CD4-positive, alpha-beta T cell (primary cell): ENCODE measurements around the gene TMEM45B. TPM values are rescaled to one million over a fixed set of nuclear protein-coding genes. Genes with fewer than 3 reads are reported as not detected.
"Not testable (repeated sequence)": the region's sequence is repeated elsewhere in the genome, so short reads cannot be mapped to it uniquely, and the experiment has no call there.

Experiments
- ATAC-seq: fragments of 200-7000 bp; cut with Tn5 transposase; one replicate; pipeline ENCODE4 v1.10.0; 2022; ENCODE audit warnings: mild to moderate bottlenecking; ENCODE audit not compliant: poor library complexity
- CTCF ChIA-PET: fragments of 350-600 bp; sonication (Branson Sonifier 250); formaldehyde crosslinking; loops from one replicate; lab custom pipeline; 2021; ENCODE audit warnings: antibody characterized with exemption, inconsistent platforms; lab: Charles Lee
- POLR2A ChIA-PET: fragments of 350-600 bp; sonication (Branson Sonifier 250); formaldehyde crosslinking; loops from one replicate; lab custom pipeline; 2021; ENCODE audit warnings: antibody characterized with exemption, inconsistent platforms; lab: Charles Lee
- DNase-seq, 14 experiments: peaks; one replicate each; pipeline ENCODE4 v3.0.0-alpha.2; 2013 to 2020; ENCODE audit warnings: mixed read lengths in 2 of 14
- H3K27ac ChIP-seq, 2 donors: one replicate each; pipeline versions ENCODE4 v1.5.1 to v1.7.0; 2013; ENCODE audit warnings: low read length in 2 of 2, low read depth in 1 of 2, mild to moderate bottlenecking in 1 of 2
- H3K27me3 ChIP-seq, 2 experiments: 1 replicate in 1 of 2; 2 replicates in 1 of 2; pipeline versions ENCODE4 v1.6.1 to v1.7.0; 2013; ENCODE audit warnings: low read length in 2 of 2, control low read depth in 1 of 2, mild to moderate bottlenecking in 1 of 2, moderate library complexity in 1 of 2; ENCODE audit not compliant: insufficient read depth in 2 of 2, control insufficient read depth in 1 of 2
- H3K36me3 ChIP-seq: one replicate; pipeline ENCODE4 v1.6.1; 2013; ENCODE audit warnings: low read length, control low read depth; ENCODE audit not compliant: insufficient read depth
- H3K4me1 ChIP-seq: one replicate; pipeline ENCODE4 v1.6.1; 2013; ENCODE audit warnings: low read length, control low read depth; ENCODE audit not compliant: insufficient read depth
- H3K4me3 ChIP-seq: one replicate; pipeline ENCODE4 v1.5.1; 2013; ENCODE audit warnings: mild to moderate bottlenecking, low read length, moderate library complexity
- H3K9me3 ChIP-seq, 2 experiments: 1 replicate in 1 of 2; 2 replicates in 1 of 2; pipeline versions ENCODE4 v1.6.1 to v1.7.0; 2013; ENCODE audit warnings: low read length in 2 of 2, mild to moderate bottlenecking in 2 of 2, control low read depth in 1 of 2, moderate library complexity in 1 of 2; ENCODE audit not compliant: control insufficient read depth in 1 of 2, insufficient read depth in 1 of 2
- H3K27ac Mint-ChIP-seq: one replicate; pipeline ENCODE4 v1.8.0; 2020; ENCODE audit warnings: mixed read lengths
- H3K27me3 Mint-ChIP-seq: one replicate; pipeline ENCODE4 v1.8.0; 2021; ENCODE audit warnings: mixed read lengths
- H3K36me3 Mint-ChIP-seq: one replicate; pipeline ENCODE4 v1.8.0; 2021; ENCODE audit warnings: low read depth, mixed read lengths
- H3K4me1 Mint-ChIP-seq: one replicate; pipeline ENCODE4 v1.8.0; 2021; ENCODE audit warnings: low read depth, mixed read lengths
- H3K4me3 Mint-ChIP-seq: one replicate; pipeline ENCODE4 v1.8.0; 2020; ENCODE audit warnings: mild to moderate bottlenecking, mixed read lengths
- H3K9me3 Mint-ChIP-seq: one replicate; pipeline ENCODE4 v1.8.0; 2020; ENCODE audit warnings: mixed read lengths
- intact Hi-C, 2 experiments: fragments of 100-400 bp; cut with DNase I in 1 of 2; cut with micrococcal nuclease in 1 of 2; formaldehyde crosslinking; loops; one replicate each; pipeline versions ENCODE4 v1.15.1 to v1.9.0; 2023 to 2025; cut with DNase I, micrococcal nuclease
- total RNA-seq, 174 experiments: library from RNA in 2 of 174; stranded (reverse) in 2 of 174; gene quantifications; one replicate each; pipeline ENCODE4 v1.2.3 and lab custom pipeline; 2021 to 2026
- TF ChIP-seq, protein P1 (sequence below): fragments of 200-600 bp; IDR thresholded peaks from one replicate; pipeline ENCODE4 v1.8.0; 2022; ENCODE audit warnings: antibody characterized with exemption, mild to moderate bottlenecking

TMEM45B gene
- total RNA-seq, 2 experiments from 2014 or later = 1.7 to 1.9 TPM

DNA sequence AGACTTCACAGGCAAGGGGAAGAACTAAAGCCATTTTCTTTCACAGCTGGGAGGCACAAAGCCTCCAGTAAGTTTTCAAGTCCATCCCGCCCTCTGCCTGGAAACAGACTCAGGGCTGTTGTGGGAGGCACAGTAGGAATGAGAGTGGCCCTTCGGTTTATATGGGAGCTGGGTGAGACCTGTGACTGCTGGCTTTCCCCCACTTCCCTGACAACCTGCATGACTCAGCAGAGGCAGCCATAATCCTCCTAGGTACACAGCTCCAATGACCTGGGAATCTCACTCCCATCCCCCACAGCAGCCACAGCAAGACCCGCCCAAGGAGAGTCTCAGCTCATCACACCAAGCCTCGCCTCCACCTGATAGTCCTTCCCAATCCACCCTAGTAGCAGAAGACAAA lies 12.1 kb upstream of the TMEM45B start:
- H3K4me3 Mint-ChIP-seq = peak overlapping the region; percentile 57
- peaks cover 16% of the 10 kb centered on the region for H3K4me1 ChIP-seq
- H3K27ac ChIP-seq = peak overlapping the region in 1 of 2 donors; percentile 10
- H3K36me3 Mint-ChIP-seq = peaks cover 30% of the 10 kb centered on the region
- intact Hi-C loops = no loop called here
- no peaks in the 10 kb centered on the region for H3K27me3 ChIP-seq
- peak; percentile 18 for ATAC-seq
- TF ChIP-seq, protein P1, sequence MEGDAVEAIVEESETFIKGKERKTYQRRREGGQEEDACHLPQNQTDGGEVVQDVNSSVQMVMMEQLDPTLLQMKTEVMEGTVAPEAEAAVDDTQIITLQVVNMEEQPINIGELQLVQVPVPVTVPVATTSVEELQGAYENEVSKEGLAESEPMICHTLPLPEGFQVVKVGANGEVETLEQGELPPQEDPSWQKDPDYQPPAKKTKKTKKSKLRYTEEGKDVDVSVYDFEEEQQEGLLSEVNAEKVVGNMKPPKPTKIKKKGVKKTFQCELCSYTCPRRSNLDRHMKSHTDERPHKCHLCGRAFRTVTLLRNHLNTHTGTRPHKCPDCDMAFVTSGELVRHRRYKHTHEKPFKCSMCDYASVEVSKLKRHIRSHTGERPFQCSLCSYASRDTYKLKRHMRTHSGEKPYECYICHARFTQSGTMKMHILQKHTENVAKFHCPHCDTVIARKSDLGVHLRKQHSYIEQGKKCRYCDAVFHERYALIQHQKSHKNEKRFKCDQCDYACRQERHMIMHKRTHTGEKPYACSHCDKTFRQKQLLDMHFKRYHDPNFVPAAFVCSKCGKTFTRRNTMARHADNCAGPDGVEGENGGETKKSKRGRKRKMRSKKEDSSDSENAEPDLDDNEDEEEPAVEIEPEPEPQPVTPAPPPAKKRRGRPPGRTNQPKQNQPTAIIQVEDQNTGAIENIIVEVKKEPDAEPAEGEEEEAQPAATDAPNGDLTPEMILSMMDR = no peak
- DNase-seq = no peak
- ChIA-PET POLR2A (interaction anchor here (0.6 to 4.7 kb wide), 12 partner anchors 11 to 199 kb away, joined by 3 to 49 read pairs (median 4); partner anchors contain the start of genes NFRKB, PRDM10 and TMEM45B), CTCF (no interaction called here)
- H3K9me3 Mint-ChIP-seq = peaks cover 24% of the 10 kb centered on the region
- no peaks in the 10 kb centered on the region for H3K36me3 ChIP-seq
- peaks cover 6% of the 10 kb centered on the region for H3K27me3 Mint-ChIP-seq
- peaks cover 57% of the 10 kb centered on the region for H3K4me1 Mint-ChIP-seq
- peaks cover 0 to 5% of the 10 kb centered on the region in 2 experiments for H3K9me3 ChIP-seq
- peak overlapping the region; percentile 86 for H3K27ac Mint-ChIP-seq
- no peak overlapping the region for H3K4me3 ChIP-seq

DNA sequence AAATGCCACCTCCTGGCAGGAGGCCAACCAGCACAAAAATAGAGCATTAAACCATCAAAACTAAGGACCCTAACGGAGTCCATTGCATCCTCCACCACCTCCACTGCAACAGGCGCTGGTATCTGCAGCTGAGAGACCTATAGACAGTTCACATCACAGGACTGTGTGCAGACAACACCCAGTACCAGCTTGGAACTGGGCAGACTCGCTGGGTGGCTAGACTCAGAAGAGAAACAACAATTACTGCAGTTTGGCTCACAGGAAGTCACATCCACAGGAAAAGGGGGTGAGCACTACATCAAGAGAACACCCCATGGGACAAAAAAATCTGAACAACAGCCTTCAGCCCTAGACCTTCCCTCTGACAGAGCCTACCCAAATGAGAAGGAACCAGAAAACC lies 11.6 kb upstream of the TMEM45B start:
- H3K36me3 Mint-ChIP-seq = peaks cover 25% of the 10 kb centered on the region
- POLR2A ChIA-PET = interaction anchor here (0.7 to 4.7 kb wide), 11 partner anchors 11 to 199 kb away, joined by 3 to 49 read pairs (median 3); partner anchors contain the start of genes NFRKB, PRDM10 and TMEM45B
- peaks cover 16% of the 10 kb centered on the region for H3K4me1 ChIP-seq
- peak overlapping the region; percentile 86 for H3K27ac Mint-ChIP-seq
- DNase-seq (peak in 10 of 14 experiments; percentile 6 to 56 (median 38)), ATAC-seq (peak; percentile 97)
- no peaks in the 10 kb centered on the region for H3K36me3 ChIP-seq
- intact Hi-C loops = no loop called here
- TF ChIP-seq, protein P1 = no peak
- peaks cover 6% of the 10 kb centered on the region for H3K27me3 Mint-ChIP-seq
- peaks cover 22% of the 10 kb centered on the region for H3K9me3 Mint-ChIP-seq
- peak overlapping the region in 1 of 2 donors; percentile 10 for H3K27ac ChIP-seq
- no peak overlapping the region for H3K4me3 ChIP-seq
- CTCF ChIA-PET = no interaction called here
- peak overlapping the region; percentile 57 for H3K4me3 Mint-ChIP-seq
- peaks cover 52% of the 10 kb centered on the region for H3K4me1 Mint-ChIP-seq
- peaks cover 0 to 5% of the 10 kb centered on the region in 2 experiments for H3K9me3 ChIP-seq
- no peaks in the 10 kb centered on the region for H3K27me3 ChIP-seq

DNA sequence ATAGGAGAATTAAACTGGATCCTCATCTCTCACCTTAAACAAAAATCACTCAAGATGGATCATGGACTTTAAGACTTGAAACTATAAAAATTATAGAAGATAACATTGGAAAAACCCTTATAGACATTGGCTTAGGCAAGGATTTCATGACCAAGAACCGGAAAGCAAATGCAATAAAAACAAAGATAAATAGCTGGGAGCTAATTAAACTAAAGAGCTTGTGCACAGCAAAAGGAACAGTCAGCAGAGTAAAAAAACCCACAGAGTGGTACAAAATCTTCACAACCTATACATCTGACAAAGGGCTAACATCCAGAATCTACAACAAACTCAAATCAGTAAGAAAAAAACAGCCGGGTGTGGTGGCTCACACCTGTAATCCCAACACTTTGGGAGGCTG lies 7.4 kb upstream of the TMEM45B start:
- intact Hi-C loops, H3K27me3 ChIP-seq, H3K4me3 ChIP-seq, H3K27me3 Mint-ChIP-seq, DNase-seq, H3K4me3 Mint-ChIP-seq, CTCF ChIA-PET, H3K9me3 ChIP-seq, ATAC-seq, H3K27ac Mint-ChIP-seq, H3K27ac ChIP-seq, POLR2A ChIA-PET, H3K36me3 ChIP-seq: not testable (repeated sequence)
- H3K4me1 ChIP-seq = peaks cover 18% of the 10 kb centered on the region
- Mint-ChIP-seq H3K9me3 (peaks cover 23% of the 10 kb centered on the region), H3K4me1 (peaks cover 50% of the 10 kb centered on the region), H3K36me3 (peaks cover 21% of the 10 kb centered on the region)
